NCI-H1436 treated with DMSO at 0.1 percent for 48 hours (cell line): Measurements from ENCODE around the gene RNF125.
"Not testable (repeated sequence)": the region's sequence is repeated elsewhere in the genome, so short reads cannot be mapped to it uniquely, and the experiment has no call there.

ENCODE experiments used
- DNase-seq: peaks from one replicate; lab custom pipeline; 2025; lab: John Stamatoyannopoulos, UW

RNF125 gene

GRCh38 chr18:32025744-32026143, 7.1 kb downstream of the RNF125 start:
- no peak for DNase-seq

DNA sequence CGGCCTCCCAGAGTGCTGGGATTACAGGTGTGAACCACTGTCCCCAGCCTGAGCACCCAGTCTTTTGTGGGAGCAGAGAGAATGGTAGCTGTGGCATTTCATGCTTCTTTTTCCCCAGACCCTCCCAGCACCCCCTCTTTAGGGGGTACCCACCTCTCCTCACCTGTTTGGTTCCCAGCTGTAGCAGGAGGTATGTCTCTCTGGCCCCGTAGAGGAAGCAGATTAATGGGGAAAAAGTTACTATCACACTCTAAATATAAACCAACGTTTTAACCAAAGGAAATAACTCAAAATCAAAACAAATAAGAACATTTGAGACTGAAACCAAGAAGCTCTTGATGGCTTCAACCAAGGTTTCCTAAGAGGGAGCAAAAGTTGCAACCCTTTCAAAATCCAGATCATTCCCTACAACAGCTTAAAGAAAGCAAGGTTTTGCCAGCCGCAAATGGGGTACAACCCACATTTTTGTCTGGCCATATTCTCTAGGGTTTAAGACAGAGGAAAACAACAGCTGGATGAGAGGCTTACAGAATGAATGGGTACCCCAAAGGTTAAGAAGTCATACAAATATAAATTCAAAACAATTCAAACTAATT, 8.0 kb downstream of the RNF125 start:
- DNase-seq: no peak

GRCh38 chr18:32029558-32029957, 10.9 kb downstream of the RNF125 start:
- DNase-seq: no peak

DNA sequence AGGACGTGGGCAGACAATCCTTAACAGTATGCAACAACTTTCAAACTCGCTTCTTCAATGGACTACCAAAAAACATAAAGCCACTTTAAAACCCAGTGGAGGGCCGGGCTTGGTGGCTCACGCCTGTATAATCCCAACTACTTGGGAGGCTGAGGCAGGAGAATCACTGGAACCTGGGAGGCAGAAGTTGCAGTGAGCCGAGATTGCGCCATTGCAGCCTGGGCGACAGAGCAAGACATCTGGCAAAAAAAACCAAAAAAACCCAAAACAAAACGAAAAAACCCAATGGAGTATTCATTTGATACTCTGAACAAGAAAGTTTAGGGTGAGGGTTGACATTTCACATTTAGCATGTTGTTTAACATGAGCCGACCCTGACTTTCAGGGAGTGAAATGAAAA, 14.0 kb downstream of the RNF125 start:
- no peak for DNase-seq

DNA sequence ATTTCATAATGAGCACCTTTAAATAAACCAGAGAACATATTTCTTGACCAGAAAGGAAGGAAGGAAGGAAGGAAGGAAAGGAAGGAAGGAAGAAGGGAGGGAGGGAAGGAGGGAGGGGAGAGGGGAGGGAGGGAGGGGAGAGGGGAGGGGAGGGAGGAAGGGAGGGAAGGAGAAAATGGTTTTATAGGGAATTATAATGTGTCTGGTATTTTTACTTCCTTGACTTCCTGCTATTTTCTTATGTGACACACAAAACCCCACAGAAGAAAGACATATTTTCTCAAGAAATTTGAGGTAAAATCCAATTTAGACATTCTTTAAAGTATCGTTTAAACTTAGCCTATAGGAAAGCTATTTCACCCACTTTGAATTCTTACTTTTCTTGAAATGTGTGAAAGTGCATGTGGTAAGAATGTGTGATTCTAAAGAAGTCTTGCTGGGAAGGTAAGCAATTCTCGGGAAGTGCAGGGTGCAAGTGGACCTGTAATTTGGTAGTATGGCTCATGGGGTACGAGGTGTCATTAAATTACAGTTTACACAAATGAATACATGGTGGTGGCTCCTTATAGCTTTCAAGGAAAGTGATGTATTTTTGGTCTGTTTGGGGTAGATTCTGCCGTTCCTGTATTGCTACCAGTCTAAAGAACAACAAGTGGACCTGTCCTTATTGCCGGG, 18.0 kb downstream of the RNF125 start:
- DNase-seq: no peak

GRCh38 chr18:32037616-32038015, 19.0 kb downstream of the RNF125 start:
- DNase-seq: no peak

- DNase-seq: no peak
Measured at GRCh38 chr18:32040936-32041335, 22.3 kb downstream of the RNF125 start.

GRCh38 chr18:32042337-32042736, 23.7 kb downstream of the RNF125 start:
- no peak for DNase-seq

- no peak for DNase-seq
Measured at GRCh38 chr18:32048507-32049091, 30.0 kb downstream of the RNF125 start.

DNA sequence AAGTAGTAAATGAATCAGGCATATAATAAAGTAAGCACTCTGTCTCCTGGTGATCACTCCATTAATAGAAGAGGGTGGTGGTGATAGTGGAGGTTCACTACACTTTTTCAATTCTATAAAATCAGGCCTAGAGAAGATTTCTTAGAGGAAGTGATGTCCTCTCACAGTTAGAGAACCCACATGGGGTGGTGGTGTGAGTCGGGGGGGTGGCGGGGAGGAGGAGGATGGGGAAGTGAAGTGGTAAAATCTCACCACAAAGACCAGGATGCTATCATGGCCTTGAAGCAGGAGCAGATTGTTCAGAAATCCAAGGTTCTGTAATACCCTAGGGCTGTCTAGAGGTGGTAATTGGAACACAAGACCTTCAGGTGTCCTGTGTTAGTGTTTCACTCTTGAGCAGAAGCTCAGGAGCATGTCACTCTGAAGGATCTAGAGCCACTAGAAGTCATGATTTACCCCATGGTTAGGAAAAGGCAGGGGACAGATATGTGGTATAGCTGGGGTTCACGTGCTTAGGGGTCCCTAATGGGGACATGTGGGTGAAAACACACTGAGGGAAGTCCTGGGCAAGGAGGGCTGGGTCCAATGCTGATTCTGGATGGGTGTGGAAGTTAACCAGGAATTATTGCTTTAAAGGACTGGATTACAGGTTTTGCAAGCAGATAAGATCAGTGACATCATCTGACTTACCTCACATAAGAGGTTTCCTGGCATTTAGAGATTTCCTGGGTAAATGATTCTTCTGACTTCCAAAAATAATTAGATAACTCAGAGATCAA, 31.0 kb downstream of the RNF125 start:
- no peak for DNase-seq

GRCh38 chr18:32056613-32057358, 38.2 kb downstream of the RNF125 start:
- DNase-seq: no peak

DNA sequence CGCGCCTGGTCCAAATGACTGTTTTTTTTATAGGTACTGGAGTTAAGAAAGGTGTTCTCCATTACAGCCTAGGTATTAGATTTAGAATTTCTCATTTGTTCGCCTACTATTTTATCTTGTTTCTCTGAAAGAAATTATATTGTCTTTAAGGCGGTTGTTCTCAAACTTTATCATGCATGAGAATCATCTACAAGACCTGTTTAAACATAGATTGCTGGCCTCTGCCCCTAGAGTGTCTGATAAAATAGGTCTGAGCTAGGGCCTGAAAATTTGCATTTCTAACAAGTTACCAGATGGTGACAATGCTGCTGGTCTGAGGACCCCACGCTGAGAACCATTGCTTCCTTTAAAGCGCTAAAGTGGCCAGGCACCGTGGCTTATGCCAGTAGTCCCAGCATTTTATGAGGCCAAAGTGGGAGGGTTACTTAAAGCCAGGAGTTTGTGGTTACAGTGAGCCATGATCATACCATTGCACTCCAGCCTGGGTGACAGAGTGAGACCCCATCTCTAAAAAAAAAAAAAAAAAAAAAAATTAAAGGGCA, 39.1 kb downstream of the RNF125 start:
- no peak for DNase-seq

GRCh38 chr18:32060026-32060425, 41.4 kb downstream of the RNF125 start:
- DNase-seq: no peak

DNA sequence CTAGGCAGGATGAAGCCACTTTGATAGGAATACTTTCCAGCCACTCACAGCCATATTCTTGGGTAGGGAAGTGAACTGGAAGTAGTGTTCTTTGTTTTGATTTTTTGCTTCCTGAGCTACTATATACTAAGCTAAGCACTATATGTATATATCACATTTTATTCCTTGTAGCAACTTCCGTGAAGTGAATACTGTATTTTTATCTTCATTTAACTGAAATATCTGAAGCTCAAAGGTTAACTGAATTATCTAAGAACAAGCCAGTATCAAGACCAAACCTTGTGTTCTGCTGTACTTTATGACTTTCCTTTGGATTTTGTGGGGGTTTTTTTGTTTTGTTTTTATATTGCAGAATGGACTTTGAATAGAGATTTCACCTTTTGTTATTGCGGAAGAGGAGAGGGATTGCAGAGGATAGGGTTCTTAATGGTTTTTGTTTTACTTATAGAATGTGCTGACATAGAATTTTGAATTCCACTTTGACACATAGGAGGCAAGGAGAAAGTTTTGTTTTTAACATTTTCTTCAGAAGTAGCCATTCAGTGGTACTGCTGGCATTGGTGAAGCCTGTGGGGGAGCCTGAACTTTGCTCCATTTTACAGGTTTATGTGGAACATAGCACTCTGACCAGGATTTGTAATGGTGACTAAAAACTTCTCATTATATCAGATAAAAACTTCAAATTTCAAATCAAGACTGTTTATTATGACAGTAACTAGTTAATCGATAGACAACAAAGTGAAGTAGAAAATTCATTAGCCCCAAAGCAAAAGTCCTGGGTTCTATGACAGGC, 48.9 kb downstream of the RNF125 start:
- DNase-seq: no peak

GRCh38 chr18:32072321-32072720, 53.7 kb downstream of the RNF125 start:
- DNase-seq: no peak

GRCh38 chr18:32074206-32074605, 55.6 kb downstream of the RNF125 start:
- DNase-seq: no peak

- DNase-seq: no peak
Measured at GRCh38 chr18:32078845-32079244, 60.2 kb downstream of the RNF125 start.

DNA sequence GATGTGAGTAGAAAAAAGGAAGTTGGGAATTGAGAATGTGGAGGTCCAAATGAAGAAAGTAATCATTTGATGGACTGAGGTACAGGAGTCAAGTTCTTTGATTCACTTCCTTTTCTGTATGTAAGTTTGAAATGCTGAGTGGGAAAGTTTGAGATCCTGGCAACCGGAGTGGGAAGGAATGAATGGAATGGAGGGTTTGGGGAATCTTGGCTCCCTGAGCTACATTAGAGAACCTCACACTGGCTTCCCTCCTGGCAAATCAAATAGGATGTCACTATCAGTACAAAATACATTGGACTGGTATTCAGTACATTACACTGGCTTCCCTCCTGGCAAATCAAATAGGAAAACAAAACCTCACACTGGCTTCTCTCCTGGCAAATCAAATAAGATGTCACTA, 63.3 kb downstream of the RNF125 start:
- no peak for DNase-seq

- DNase-seq: no peak
Measured at GRCh38 chr18:32083781-32084180, 65.2 kb downstream of the RNF125 start.

GRCh38 chr18:32086881-32087280, 68.3 kb downstream of the RNF125 start:
- DNase-seq: no peak

GRCh38 chr18:32090831-32091230, 72.2 kb downstream of the RNF125 start:
- DNase-seq: not testable (repeated sequence)
